ENCODE results near the gene MEIOC. TPM values are rescaled to one million over a fixed set of nuclear protein-coding genes. Genes with fewer than 3 reads are reported as not detected.
"Not testable (repeated sequence)": the region's sequence is repeated elsewhere in the genome, so short reads cannot be mapped to it uniquely, and the experiment has no call there.

The MEIOC gene
- total RNA-seq, 6 donors from 2014 or later: 0.17 TPM; not detected in 5

DNA sequence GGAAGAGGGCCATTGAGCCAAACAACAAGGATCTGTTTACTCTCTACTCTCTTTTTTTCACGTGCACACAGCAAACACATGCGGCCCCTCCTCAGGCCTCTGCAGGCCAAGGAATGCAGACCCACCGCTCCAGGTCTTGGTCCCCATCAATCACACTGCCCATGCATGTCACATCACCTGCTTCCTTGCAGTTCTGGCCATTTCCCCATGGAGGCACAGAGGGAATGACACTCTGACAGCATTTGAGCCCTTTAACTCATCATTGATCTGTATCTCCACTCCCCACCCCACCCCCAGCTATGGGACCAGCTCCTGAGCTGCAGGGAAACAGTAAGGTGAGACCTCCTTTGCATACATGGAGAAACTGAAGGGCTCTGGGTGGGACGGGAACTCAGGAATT, 45.9 kb upstream of the MEIOC start:
- Histone ChIP-seq H3K9me3 (no peaks in the 10 kb centered on the region), H3K27ac (no peak overlapping the region), H3K36me3 (no peaks in the 10 kb centered on the region), H3K4me3 (no peak overlapping the region), H3K4me1 (peaks cover 0 to 6% (median 2%) of the 10 kb centered on the region in 4 donors), H3K27me3 (no peaks in the 10 kb centered on the region)
- 55 to 69% methylated on average over 4 of the region's 4 CpGs for WGBS, 2 donors
- no peak for DNase-seq
- TF ChIP-seq EP300 (IDR thresholded peaks at IDR 0.05) (no peak), POLR2AphosphoS5 (IDR thresholded peaks at IDR 0.05) (no peak), POLR2A (IDR thresholded peaks at IDR 0.05) (no peak), CTCF (IDR thresholded peaks at IDR 0.05) (no peak)
- ATAC-seq (ENCODE audit: low FRiP score in 2 of 2): no peak

DNA sequence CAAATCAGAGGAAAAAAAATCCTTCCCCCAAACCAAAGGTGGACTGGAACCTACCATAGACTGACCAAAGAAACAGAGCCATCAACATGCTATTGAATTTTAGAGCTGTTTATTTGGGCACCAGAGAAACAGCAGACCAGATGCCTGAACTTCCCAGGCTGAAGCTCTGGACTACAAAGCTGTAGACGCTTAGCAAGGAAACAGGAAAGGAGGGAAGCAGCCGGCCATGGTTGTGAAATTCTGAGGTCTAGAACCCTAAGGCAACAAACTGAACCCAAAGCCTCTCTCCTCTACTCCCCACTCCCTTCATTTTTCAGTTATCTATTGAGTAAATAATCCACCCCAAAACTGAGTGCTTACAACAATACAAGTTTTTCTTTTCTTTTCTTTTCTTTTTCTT, 45.4 kb upstream of the MEIOC start:
- Histone ChIP-seq H3K36me3 (no peaks in the 10 kb centered on the region), H3K27me3 (no peaks in the 10 kb centered on the region), H3K4me1 (peaks cover 0 to 6% (median 2%) of the 10 kb centered on the region in 4 donors), H3K9me3 (no peaks in the 10 kb centered on the region), H3K27ac (no peak overlapping the region), H3K4me3 (no peak overlapping the region)
- 10 to 16% methylated on average over 2 of the region's 2 CpGs for WGBS, 2 donors
- no peak for ATAC-seq (ENCODE audit: low FRiP score in 2 of 2)
- TF ChIP-seq CTCF (IDR thresholded peaks at IDR 0.05) (no peak), POLR2AphosphoS5 (IDR thresholded peaks at IDR 0.05) (no peak), POLR2A (IDR thresholded peaks at IDR 0.05) (no peak), EP300 (IDR thresholded peaks at IDR 0.05) (no peak)
- no peak for DNase-seq

DNA sequence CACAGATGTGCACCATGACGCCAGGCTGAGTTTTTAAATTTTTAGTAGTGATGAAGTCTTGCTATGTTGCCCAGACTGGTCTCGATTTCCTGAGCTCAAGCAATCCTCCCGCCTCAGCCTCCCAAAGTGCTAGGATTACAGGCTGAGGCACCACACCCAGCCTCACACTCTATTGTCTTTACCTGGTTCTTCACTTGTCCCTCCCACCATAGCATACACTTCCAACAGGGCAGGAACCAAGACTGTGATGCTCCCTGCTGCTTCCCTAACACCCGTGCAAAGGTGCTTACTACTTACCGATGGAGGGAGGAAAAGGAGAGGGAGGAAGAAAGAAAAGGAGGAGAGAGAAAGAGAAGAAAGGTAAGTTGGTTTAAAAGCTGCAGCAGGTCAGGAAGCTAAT, 41.4 kb upstream of the MEIOC start:
- ATAC-seq (ENCODE audit: low FRiP score in 2 of 2) (no peak), DNase-seq (no peak)
- H3K27ac ChIP-seq: no peak overlapping the region
- TF ChIP-seq POLR2A (IDR thresholded peaks at IDR 0.05) (no peak), CTCF (IDR thresholded peaks at IDR 0.05) (no peak), POLR2AphosphoS5 (IDR thresholded peaks at IDR 0.05) (no peak), EP300 (IDR thresholded peaks at IDR 0.05) (no peak)
- no peak overlapping the region for H3K4me3 ChIP-seq
- H3K36me3 ChIP-seq: no peaks in the 10 kb centered on the region
- no peaks in the 10 kb centered on the region for H3K4me1 ChIP-seq
- WGBS, 2 donors: 75% methylated on average over 4 to 5 of the region's 5 CpGs
- H3K9me3 ChIP-seq: no peaks in the 10 kb centered on the region
- H3K27me3 ChIP-seq: no peaks in the 10 kb centered on the region

- H3K27me3 ChIP-seq; DNase-seq; H3K4me3 ChIP-seq; H3K36me3 ChIP-seq; ATAC-seq (ENCODE audit: low FRiP score in 2 of 2); H3K27ac ChIP-seq; H3K9me3 ChIP-seq; H3K4me1 ChIP-seq: not testable (repeated sequence)
- 86 to 90% methylated on average over 9 of the region's 9 CpGs for WGBS, 2 donors
These were observed 37.6 kb upstream of the MEIOC start for GRCh38 chr17:44618652-44619051.

GRCh38 chr17:44623070-44623725, 33.1 kb upstream of the MEIOC start:
- no peak overlapping the region for H3K4me3 ChIP-seq
- 72 to 83% methylated on average over 6 of the region's 6 CpGs for WGBS, 2 donors
- H3K4me1 ChIP-seq: peaks cover 0 to 5% (median 0%) of the 10 kb centered on the region in 4 donors
- DNase-seq (no peak), ATAC-seq (ENCODE audit: low FRiP score in 2 of 2) (no peak)
- H3K9me3 ChIP-seq: no peaks in the 10 kb centered on the region
- no peak overlapping the region for H3K27ac ChIP-seq
- H3K36me3 ChIP-seq: no peaks in the 10 kb centered on the region
- TF ChIP-seq POLR2AphosphoS5 (IDR thresholded peaks at IDR 0.05): no peak
- TF ChIP-seq CTCF (IDR thresholded peaks at IDR 0.05): no peak
- no peak for TF ChIP-seq EP300 (IDR thresholded peaks at IDR 0.05)
- no peaks in the 10 kb centered on the region for H3K27me3 ChIP-seq
